ENCODE measurements around the gene ANAPC10. TPM values are rescaled to one million over a fixed set of nuclear protein-coding genes. Genes with fewer than 3 reads are reported as not detected.

Gene ANAPC10
- polyA plus RNA-seq, 1 of the 3 experiments (the other 2 are of a cell fraction), result 19.1 TPM

DNA sequence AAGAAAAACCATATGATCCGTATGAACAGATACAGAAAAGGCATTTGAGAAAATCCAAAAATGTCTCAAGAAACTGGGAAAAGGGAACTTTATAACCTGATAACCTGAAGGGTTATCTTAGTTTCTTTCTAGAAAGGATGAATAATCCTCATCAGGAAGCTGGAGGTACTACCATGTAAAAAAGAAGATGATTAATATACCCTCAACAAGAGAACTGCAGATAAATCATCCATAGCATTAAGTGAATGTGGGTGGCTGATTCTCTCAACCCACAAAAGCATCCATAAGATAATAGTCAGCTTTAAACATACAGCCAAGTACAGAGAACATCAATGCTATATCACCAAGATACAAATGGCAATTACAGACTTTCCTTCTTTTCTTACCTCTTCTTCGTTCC is 26.4 kb downstream of the ANAPC10 start:
- no peaks in the 10 kb centered on the region; a peak in 1 of 4 replicates for H3K4me1 ChIP-seq (ENCODE audit: control insufficient read depth in 1 of 2, insufficient read depth in 2 of 2, low read depth in 1 of 2, low read length in 1 of 2)
- no peak for DNase-seq
- peaks cover 8 to 20% of the 10 kb centered on the region in 2 experiments for H3K36me3 ChIP-seq (replicated peaks in 1 of 2; ENCODE audit: control insufficient read depth in 1 of 2, insufficient read depth in 2 of 2, low read length in 1 of 2)
- no peak overlapping the region for H3K4me3 ChIP-seq (ENCODE audit: low read depth in 2 of 2, low read length in 1 of 2)
- no peaks in the 10 kb centered on the region for H4K20me1 ChIP-seq (ENCODE audit: insufficient read depth)
- no peak overlapping the region for H3K4me2 ChIP-seq
- 99% methylated on average over 2 of the region's 2 CpGs for WGBS (ENCODE audit: low lambda C conversion rate)
- no peaks in the 10 kb centered on the region for H3K27me3 ChIP-seq (ENCODE audit: insufficient read depth)
- no peak for TF ChIP-seq MEF2A (IDR thresholded peaks at IDR 0.05; ENCODE audit: borderline replicate concordance, low read depth)
- no peak for TF ChIP-seq REST (IDR thresholded peaks at IDR 0.05; ENCODE audit: low read depth, low read length)
- no peak for TF ChIP-seq RAD21 (IDR thresholded peaks at IDR 0.05; ENCODE audit: low read length)
- no peak for TF ChIP-seq GABPA (IDR thresholded peaks at IDR 0.05; ENCODE audit: low read depth)
- no peak for TF ChIP-seq TAF1 (IDR thresholded peaks at IDR 0.05; ENCODE audit: borderline replicate concordance, low read depth, low read length)
- no peaks in the 10 kb centered on the region for H3F3A ChIP-seq (replicated peaks; ENCODE audit: insufficient read depth)
- no peak overlapping the region for H3K27ac ChIP-seq (ENCODE audit: low read depth in 2 of 2, low read length in 1 of 2)
- no peaks in the 10 kb centered on the region for H3K9me3 ChIP-seq
- no peak overlapping the region for H3K9ac ChIP-seq
- no peak overlapping the region for H2AFZ ChIP-seq (ENCODE audit: low read depth)
- H3K9me2 ChIP-seq, result no peaks in the 10 kb centered on the region
- peaks cover 28% of the 10 kb centered on the region for H3K79me2 ChIP-seq (ENCODE audit: insufficient read depth)
- ChIA-PET POLR2A (no interaction called here), CTCF (interaction anchor here (0.8 to 1.5 kb wide), 4 partner anchors 9 to 14 kb away, joined by 3 to 9 read pairs (median 3); no protein-coding TSS in a partner anchor)

DNA sequence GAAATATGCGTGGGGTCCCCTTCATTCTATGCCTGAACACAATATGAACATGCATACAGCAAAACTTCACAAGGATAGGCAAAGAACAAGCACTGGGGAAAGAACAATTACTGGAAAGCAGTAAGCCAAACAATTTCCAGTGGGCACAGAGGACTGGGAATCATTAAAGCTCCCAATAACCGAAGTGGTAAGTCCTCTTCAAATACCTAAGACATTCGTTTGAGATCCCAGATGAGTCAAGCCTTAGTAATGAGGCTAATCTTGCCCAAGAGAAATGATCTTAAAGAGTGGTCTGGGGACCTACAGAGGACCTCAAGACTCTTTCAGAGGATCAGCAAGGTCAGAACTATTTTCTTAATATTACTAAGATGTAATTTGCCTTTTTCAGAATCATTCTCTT is 28.6 kb downstream of the ANAPC10 start:
- POLR2A ChIA-PET, result no interaction called here
- H3K9me3 ChIP-seq, result no peaks in the 10 kb centered on the region
- WGBS (ENCODE audit: low lambda C conversion rate), result 75% methylated on average over 3 of the region's 3 CpGs
- H3K4me1 ChIP-seq (ENCODE audit: control insufficient read depth in 1 of 2, insufficient read depth in 2 of 2, low read depth in 1 of 2, low read length in 1 of 2), result peaks cover 0 to 7% of the 10 kb centered on the region in 2 experiments; a peak in 2 of 4 replicates
- H3K4me2 ChIP-seq, result no peak overlapping the region
- H4K20me1 ChIP-seq (ENCODE audit: insufficient read depth), result no peaks in the 10 kb centered on the region
- no peak for DNase-seq
- no peak overlapping the region for H3K9ac ChIP-seq
- H3K36me3 ChIP-seq (replicated peaks in 1 of 2; ENCODE audit: control insufficient read depth in 1 of 2, insufficient read depth in 2 of 2, low read length in 1 of 2), result peaks cover 9 to 13% of the 10 kb centered on the region in 2 experiments
- H3K79me2 ChIP-seq (ENCODE audit: insufficient read depth), result peaks cover 15% of the 10 kb centered on the region
- no peaks in the 10 kb centered on the region for H3F3A ChIP-seq (replicated peaks; ENCODE audit: insufficient read depth)
- H3K4me3 ChIP-seq (ENCODE audit: low read depth in 2 of 2, low read length in 1 of 2), result no peak overlapping the region
- no peaks in the 10 kb centered on the region for H3K9me2 ChIP-seq
- H3K27ac ChIP-seq (ENCODE audit: low read depth in 2 of 2, low read length in 1 of 2), result no peak overlapping the region
- no peaks in the 10 kb centered on the region for H3K27me3 ChIP-seq (ENCODE audit: insufficient read depth)
- no peak overlapping the region for H2AFZ ChIP-seq (ENCODE audit: low read depth)
- CTCF ChIA-PET, result interaction anchor here (2.0 kb wide), 1 partner anchor 8 kb away, joined by 11 read pairs; no protein-coding TSS in a partner anchor
- TF ChIP-seq MAX (IDR thresholded peaks at IDR 0.05; ENCODE audit: low read depth) (no peak), NFIC (IDR thresholded peaks at IDR 0.05; ENCODE audit: borderline replicate concordance) (no peak), FOXM1 (IDR thresholded peaks at IDR 0.05; ENCODE audit: low read depth) (no peak), RCOR1 (IDR thresholded peaks at IDR 0.05; ENCODE audit: low read length) (no peak), ELF1 (IDR thresholded peaks at IDR 0.05) (no peak), GATA2 (CRISPR knock-in tag; IDR thresholded peaks at IDR 0.05) (no peak), PBX3 (IDR thresholded peaks at IDR 0.05) (no peak), MXI1 (IDR thresholded peaks at IDR 0.05; ENCODE audit: low read depth, low read length) (no peak), REST (IDR thresholded peaks at IDR 0.05; ENCODE audit: low read depth, low read length) (no peak), EP300 (IDR thresholded peaks at IDR 0.05; ENCODE audit: borderline replicate concordance in 1 of 2, low read depth in 1 of 2, low read length in 1 of 2) (no peak), POLR2AphosphoS5 (IDR thresholded peaks at IDR 0.05; ENCODE audit: low read depth, low read length) (no peak), RFX5 (IDR thresholded peaks at IDR 0.05; ENCODE audit: low read length) (no peak)
- TF ChIP-seq, protein P1, sequence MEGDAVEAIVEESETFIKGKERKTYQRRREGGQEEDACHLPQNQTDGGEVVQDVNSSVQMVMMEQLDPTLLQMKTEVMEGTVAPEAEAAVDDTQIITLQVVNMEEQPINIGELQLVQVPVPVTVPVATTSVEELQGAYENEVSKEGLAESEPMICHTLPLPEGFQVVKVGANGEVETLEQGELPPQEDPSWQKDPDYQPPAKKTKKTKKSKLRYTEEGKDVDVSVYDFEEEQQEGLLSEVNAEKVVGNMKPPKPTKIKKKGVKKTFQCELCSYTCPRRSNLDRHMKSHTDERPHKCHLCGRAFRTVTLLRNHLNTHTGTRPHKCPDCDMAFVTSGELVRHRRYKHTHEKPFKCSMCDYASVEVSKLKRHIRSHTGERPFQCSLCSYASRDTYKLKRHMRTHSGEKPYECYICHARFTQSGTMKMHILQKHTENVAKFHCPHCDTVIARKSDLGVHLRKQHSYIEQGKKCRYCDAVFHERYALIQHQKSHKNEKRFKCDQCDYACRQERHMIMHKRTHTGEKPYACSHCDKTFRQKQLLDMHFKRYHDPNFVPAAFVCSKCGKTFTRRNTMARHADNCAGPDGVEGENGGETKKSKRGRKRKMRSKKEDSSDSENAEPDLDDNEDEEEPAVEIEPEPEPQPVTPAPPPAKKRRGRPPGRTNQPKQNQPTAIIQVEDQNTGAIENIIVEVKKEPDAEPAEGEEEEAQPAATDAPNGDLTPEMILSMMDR (IDR thresholded peaks at IDR 0.05), result no peak

Data from SK-N-SH (cell line).